Measurements from ENCODE around the gene HBD. TPM values are rescaled to one million over a fixed set of nuclear protein-coding genes. Genes with fewer than 3 reads are reported as not detected.
A peak's percentile ranks its signal among the peaks of the same experiment; 100 is the strongest.

The HBD gene
- total and polyA plus RNA-seq, 9 of the 15 experiments (the other 6 are each of a cell fraction or from before 2014, with no cell fraction given) = 11.8 to 169 (median 36.0) TPM

DNA sequence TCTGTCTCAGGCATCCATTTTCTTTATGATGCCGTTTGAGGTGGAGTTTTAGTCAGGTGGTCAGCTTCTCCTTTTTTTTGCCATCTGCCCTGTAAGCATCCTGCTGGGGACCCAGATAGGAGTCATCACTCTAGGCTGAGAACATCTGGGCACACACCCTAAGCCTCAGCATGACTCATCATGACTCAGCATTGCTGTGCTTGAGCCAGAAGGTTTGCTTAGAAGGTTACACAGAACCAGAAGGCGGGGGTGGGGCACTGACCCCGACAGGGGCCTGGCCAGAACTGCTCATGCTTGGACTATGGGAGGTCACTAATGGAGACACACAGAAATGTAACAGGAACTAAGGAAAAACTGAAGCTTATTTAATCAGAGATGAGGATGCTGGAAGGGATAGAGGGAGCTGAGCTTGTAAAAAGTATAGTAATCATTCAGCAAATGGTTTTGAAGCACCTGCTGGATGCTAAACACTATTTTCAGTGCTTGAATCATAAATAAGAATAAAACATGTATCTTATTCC is 46.4 kb upstream of the HBD start (continued):
- TF ChIP-seq, protein P1, sequence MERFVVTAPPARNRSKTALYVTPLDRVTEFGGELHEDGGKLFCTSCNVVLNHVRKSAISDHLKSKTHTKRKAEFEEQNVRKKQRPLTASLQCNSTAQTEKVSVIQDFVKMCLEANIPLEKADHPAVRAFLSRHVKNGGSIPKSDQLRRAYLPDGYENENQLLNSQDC (CRISPR knock-in tag; IDR thresholded peaks at IDR 0.05) = 0 out of 2 replicates have a peak, but pooled peaks have one; percentile 13
- TF ChIP-seq, protein P2, sequence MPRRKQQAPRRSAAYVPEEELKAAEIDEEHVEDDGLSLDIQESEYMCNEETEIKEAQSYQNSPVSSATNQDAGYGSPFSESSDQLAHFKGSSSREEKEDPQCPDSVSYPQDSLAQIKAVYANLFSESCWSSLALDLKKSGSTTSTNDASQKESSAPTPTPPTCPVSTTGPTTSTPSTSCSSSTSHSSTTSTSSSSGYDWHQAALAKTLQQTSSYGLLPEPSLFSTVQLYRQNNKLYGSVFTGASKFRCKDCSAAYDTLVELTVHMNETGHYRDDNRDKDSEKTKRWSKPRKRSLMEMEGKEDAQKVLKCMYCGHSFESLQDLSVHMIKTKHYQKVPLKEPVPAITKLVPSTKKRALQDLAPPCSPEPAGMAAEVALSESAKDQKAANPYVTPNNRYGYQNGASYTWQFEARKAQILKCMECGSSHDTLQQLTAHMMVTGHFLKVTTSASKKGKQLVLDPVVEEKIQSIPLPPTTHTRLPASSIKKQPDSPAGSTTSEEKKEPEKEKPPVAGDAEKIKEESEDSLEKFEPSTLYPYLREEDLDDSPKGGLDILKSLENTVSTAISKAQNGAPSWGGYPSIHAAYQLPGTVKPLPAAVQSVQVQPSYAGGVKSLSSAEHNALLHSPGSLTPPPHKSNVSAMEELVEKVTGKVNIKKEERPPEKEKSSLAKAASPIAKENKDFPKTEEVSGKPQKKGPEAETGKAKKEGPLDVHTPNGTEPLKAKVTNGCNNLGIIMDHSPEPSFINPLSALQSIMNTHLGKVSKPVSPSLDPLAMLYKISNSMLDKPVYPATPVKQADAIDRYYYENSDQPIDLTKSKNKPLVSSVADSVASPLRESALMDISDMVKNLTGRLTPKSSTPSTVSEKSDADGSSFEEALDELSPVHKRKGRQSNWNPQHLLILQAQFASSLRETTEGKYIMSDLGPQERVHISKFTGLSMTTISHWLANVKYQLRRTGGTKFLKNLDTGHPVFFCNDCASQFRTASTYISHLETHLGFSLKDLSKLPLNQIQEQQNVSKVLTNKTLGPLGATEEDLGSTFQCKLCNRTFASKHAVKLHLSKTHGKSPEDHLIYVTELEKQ (CRISPR knock-in tag; IDR thresholded peaks at IDR 0.05) = peak; percentile 63; the same call in 1 of the 2 replicates
- TF ChIP-seq L3MBTL2 (IDR thresholded peaks at IDR 0.05) (peak; percentile 59), ZNF134 (CRISPR knock-in tag; conservative IDR thresholded peaks at IDR 0.05) (peak; percentile 53; the same call in 1 of the 2 replicates), NRF1 (conservative IDR thresholded peaks at IDR 0.05 in 1 of 2, IDR thresholded peaks at IDR 0.05 in 1 of 2) (peak; percentile 46 to 61), MYBL2 (IDR thresholded peaks at IDR 0.05; ENCODE audit: low read depth) (no peak; the same call in 1 of the 2 replicates), MYBL2 (CRISPR knock-in tag; IDR thresholded peaks at IDR 0.05; ENCODE audit: borderline replicate concordance) (no peak), ATF1 (CRISPR knock-in tag; IDR thresholded peaks at IDR 0.05) (no peak), ATF1 (tag; IDR thresholded peaks at IDR 0.05) (peak; percentile 89)
- TF ChIP-seq, protein P3, sequence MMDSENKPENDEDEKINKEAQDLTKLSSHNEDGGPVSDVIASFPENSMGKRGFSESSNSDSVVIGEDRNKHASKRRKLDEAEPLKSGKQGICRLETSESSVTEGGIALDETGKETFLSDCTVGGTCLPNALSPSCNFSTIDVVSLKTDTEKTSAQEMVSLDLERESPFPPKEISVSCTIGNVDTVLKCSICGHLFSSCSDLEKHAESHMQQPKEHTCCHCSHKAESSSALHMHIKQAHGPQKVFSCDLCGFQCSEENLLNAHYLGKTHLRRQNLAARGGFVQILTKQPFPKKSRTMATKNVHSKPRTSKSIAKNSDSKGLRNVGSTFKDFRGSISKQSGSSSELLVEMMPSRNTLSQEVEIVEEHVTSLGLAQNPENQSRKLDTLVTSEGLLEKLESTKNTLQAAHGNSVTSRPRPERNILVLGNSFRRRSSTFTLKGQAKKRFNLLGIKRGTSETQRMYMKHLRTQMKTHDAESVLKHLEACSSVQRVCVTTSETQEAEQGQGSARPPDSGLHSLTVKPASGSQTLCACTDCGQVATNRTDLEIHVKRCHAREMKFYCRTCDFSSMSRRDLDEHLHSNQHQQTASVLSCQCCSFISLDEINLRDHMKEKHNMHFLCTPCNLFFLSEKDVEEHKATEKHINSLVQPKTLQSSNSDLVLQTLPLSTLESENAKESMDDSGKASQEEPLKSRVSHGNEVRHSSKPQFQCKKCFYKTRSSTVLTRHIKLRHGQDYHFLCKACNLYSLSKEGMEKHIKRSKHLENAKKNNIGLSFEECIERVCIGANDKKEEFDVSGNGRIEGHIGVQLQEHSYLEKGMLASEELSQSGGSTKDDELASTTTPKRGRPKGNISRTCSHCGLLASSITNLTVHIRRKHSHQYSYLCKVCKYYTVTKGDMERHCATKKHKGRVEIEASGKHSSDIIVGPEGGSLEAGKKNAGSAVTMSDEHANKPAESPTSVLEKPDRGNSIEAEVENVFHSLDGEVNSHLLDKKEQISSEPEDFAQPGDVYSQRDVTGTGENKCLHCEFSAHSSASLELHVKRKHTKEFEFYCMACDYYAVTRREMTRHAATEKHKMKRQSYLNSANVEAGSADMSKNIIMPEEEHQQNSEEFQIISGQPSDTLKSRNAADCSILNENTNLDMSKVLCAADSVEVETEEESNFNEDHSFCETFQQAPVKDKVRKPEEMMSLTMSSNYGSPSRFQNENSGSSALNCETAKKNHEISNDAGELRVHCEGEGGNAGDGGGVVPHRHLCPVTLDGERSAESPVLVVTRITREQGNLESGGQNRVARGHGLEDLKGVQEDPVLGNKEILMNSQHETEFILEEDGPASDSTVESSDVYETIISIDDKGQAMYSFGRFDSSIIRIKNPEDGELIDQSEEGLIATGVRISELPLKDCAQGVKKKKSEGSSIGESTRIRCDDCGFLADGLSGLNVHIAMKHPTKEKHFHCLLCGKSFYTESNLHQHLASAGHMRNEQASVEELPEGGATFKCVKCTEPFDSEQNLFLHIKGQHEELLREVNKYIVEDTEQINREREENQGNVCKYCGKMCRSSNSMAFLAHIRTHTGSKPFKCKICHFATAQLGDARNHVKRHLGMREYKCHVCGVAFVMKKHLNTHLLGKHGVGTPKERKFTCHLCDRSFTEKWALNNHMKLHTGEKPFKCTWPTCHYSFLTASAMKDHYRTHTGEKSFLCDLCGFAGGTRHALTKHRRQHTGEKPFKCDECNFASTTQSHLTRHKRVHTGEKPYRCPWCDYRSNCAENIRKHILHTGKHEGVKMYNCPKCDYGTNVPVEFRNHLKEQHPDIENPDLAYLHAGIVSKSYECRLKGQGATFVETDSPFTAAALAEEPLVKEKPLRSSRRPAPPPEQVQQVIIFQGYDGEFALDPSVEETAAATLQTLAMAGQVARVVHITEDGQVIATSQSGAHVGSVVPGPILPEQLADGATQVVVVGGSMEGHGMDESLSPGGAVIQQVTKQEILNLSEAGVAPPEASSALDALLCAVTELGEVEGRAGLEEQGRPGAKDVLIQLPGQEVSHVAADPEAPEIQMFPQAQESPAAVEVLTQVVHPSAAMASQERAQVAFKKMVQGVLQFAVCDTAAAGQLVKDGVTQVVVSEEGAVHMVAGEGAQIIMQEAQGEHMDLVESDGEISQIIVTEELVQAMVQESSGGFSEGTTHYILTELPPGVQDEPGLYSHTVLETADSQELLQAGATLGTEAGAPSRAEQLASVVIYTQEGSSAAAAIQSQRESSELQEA (IDR thresholded peaks at IDR 0.05; ENCODE audit: low read depth) = no peak
- TF ChIP-seq, protein P4, sequence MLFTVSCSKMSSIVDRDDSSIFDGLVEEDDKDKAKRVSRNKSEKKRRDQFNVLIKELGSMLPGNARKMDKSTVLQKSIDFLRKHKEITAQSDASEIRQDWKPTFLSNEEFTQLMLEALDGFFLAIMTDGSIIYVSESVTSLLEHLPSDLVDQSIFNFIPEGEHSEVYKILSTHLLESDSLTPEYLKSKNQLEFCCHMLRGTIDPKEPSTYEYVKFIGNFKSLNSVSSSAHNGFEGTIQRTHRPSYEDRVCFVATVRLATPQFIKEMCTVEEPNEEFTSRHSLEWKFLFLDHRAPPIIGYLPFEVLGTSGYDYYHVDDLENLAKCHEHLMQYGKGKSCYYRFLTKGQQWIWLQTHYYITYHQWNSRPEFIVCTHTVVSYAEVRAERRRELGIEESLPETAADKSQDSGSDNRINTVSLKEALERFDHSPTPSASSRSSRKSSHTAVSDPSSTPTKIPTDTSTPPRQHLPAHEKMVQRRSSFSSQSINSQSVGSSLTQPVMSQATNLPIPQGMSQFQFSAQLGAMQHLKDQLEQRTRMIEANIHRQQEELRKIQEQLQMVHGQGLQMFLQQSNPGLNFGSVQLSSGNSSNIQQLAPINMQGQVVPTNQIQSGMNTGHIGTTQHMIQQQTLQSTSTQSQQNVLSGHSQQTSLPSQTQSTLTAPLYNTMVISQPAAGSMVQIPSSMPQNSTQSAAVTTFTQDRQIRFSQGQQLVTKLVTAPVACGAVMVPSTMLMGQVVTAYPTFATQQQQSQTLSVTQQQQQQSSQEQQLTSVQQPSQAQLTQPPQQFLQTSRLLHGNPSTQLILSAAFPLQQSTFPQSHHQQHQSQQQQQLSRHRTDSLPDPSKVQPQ (CRISPR knock-in tag; IDR thresholded peaks at IDR 0.05; ENCODE audit: borderline replicate concordance) = peak; percentile 57; the same call in 1 of the 2 replicates
- TF ChIP-seq, protein P5, sequence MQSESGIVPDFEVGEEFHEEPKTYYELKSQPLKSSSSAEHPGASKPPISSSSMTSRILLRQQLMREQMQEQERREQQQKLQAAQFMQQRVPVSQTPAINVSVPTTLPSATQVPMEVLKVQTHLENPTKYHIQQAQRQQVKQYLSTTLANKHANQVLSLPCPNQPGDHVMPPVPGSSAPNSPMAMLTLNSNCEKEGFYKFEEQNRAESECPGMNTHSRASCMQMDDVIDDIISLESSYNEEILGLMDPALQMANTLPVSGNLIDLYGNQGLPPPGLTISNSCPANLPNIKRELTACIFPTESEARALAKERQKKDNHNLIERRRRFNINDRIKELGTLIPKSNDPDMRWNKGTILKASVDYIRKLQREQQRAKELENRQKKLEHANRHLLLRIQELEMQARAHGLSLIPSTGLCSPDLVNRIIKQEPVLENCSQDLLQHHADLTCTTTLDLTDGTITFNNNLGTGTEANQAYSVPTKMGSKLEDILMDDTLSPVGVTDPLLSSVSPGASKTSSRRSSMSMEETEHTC (IDR thresholded peaks at IDR 0.05) = peak; percentile 93

All from K562 (cell line).